Left renal cortex interstitium (tissue), 4 donors: ENCODE results near the gene ARHGEF25. TPM values are rescaled to one million over a fixed set of nuclear protein-coding genes. Genes with fewer than 3 reads are reported as not detected.

Experiments used
- DNase-seq, 4 donors: peaks; one replicate each; pipeline ENCODE4 v3.0.0-alpha.2; 2013; ENCODE audit warnings: low read depth in 4 of 4, low spot score in 2 of 4, missing footprints in 1 of 4
- polyA plus RNA-seq, 4 donors: library from polyadenylated mRNA; unstranded; fragments of 120-200 nt; gene quantifications; one replicate each; pipeline ENCODE4 v1.2.1, GENCODE V29; 2013; ENCODE audit not compliant: insufficient read length in 4 of 4

Gene ARHGEF25
- polyA plus RNA-seq, 4 donors: 29.2 to 38.3 (median 34.6) TPM

DNA sequence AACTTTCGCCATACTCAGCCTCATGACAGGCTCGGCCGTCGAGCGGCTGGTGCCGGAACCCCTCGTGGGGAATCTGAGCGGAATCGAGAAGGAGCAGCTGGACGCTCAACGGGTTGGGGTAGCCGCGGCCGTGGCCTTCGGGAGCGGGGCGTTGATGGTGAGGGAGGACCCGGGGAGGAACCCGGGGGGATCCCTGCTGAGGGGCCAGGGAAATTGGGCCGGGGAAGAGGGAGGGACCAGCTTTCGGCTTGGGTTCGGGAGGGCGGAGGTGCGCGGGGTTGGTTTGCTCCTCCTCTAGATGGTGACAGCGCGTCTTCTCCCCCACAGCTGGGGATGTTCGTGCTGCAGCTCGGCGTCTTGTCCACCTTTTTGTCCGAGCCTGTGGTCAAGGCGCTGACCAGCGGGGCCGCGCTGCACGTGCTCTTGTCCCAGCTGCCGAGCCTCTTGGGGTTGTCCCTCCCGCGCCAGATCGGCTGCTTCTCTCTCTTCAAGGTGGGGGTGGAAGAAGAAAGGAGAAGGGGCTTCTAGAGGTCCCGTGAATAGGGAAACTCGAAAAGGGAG is 9.8 kb downstream of the ARHGEF25 start:
- no peak for DNase-seq

DNA sequence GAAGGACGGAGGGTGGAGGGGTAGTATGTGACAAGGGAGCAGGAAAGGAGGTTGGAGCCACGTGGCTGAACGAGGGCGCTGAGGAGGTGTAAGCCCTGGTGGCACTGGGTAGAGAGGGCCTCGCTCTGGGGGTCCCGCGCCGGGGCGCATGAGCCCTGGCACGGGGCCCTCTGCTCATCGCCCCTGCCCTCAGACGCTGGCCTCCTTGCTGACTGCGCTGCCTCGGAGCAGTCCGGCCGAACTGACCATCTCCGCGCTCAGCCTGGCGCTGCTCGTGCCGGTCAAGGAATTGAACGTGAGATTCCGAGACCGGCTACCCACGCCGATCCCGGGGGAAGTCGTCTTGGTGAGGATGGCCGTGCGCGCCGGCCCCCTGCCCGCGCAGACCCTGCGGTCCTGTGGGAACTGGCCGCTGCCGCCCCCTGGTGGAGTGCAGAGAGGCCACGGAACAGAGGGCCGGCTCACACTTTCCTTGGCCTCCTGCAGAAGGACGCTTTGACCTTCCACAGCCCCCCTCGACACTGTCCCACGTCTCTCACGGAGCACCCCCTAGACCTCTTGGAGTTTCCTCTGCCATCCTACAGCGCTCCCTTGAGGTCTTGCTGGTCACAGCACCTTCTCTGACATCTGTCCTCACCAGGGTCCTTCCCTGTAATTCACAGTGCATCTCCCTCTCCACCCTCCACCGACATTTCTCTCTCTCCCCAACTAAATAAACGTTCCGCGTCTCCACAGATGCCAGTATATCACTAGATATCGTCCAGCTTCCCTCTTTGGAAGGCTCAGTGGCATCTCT is 10.5 kb downstream of the ARHGEF25 start:
- DNase-seq: no peak

- DNase-seq: no peak
These were observed 11.3 kb downstream of the ARHGEF25 start for GRCh38 chr12:57622293-57623245.

DNA sequence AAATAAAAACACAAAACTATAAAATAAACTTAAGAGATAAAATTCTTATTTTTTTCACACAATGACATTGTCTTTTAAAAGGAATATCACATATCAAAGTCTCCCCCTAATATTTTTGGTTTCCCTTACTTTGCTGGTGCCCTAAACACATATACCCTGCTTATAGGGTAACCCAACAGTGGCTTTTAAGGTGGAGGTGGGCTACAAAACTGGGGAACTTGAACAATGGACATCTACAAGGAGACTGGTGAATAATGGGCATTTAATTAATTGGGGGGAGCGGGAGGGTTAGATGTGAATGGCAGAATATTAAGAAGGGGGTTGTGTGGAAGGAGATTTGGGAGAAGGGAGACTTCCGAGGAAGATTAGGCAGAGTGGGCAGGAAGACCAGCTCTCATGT is 12.2 kb downstream of the ARHGEF25 start:
- no peak for DNase-seq

DNA sequence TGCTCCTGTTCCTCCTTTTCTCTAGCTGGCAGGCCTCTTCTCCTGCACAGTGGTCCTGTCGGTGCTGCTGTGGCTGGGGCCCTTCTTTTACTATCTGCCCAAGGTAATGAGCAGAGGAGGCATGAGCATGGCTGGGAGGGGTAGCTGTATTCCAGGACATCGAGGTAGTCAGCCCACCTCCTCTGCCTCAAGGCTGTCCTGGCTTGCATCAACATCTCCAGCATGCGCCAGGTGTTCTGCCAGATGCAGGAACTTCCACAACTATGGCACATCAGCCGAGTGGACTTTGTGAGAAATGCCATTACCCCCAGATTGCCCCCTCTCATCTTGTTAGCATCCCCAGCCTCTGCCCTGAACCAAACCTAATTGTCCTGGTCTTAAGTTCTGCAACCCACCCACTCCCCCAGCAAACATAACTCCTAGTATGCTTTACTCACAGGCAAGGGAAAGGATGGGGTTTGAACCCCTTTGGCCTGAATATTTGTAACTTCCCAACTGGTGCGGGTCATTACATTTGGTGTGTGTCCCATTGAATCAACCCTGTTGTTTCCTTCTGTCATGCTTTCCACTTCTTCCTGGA is 12.7 kb downstream of the ARHGEF25 start:
- DNase-seq: no peak

GRCh38 chr12:57624441-57625220 is 13.4 kb downstream of the ARHGEF25 start:
- DNase-seq: no peak

DNA sequence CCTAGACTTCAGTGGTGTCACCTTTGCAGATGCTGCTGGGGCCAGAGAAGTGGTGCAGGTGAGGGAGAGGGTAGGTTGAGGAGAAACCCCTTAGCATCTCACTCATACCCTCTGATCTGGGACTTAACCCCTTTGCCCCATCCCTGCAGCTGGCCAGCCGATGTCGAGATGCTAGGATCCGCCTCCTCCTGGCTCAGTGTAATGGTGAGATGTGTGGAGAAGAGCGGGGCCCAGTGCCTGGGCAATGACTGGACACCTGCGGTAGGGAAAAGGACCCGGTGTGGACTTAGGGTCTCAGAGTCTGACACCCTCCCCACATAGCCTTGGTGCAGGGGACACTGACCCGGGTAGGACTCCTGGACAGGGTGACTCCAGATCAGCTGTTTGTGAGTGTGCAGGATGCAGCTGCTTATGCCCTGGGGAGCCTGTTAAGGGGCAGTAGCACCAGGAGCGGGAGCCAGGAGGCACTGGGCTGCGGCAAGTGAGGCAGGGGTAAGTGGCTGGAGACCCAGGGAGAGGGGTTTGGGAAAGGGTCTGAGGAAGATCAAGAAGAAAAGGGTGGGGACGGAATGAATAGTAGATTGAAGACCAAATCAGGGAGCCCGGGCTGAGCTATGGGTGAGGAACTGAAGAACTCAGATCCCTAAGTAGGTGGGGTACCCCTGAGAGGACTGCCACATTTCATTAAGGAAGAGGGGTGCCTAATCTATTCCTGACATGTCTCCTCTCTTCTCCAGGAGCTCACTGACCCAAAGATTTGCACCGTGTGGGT is 14.2 kb downstream of the ARHGEF25 start:
- no peak for DNase-seq

GRCh38 chr12:57626111-57626920 is 15.1 kb downstream of the ARHGEF25 start:
- no peak for DNase-seq

- no peak for DNase-seq
These were observed 15.7 kb downstream of the ARHGEF25 start for GRCh38 chr12:57626921-57627445.

- no peak for DNase-seq
These were observed 16.5 kb downstream of the ARHGEF25 start for GRCh38 chr12:57627501-57628279.

GRCh38 chr12:57628280-57629191 is 17.3 kb downstream of the ARHGEF25 start:
- no peak for DNase-seq

GRCh38 chr12:57629897-57630471 is 18.7 kb downstream of the ARHGEF25 start:
- no peak for DNase-seq

- DNase-seq: no peak
These were observed 19.7 kb downstream of the ARHGEF25 start for GRCh38 chr12:57630891-57631433.

DNA sequence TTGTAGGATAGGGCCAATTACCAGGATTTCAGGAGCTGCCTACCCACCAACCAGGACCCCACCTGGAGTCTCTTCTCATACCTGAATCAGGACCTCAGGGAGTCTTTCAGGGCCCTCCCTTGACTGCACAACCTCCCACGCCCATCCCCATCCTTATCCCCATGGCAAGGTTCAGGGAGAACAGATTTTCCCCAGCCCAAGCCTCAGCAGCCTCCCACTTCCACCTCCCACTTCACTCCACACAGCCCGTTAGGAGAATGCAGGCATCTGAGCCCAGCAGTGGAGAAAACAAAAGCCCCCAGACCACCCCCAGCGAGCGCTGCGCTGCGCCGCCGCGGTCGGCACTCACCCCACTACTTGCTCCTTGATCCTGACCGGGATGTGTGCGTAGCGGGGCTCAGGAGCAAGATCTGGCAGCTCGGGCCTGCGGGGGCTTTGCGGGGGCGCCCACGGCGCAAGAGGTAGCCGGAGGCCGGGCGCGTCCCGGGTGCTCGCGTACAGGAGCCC is 20.4 kb downstream of the ARHGEF25 start:
- no peak for DNase-seq

- DNase-seq: no peak
These were observed 21.1 kb downstream of the ARHGEF25 start for GRCh38 chr12:57632073-57632957.
